Measurements from ENCODE around the gene HEYL. TPM values are rescaled to one million over a fixed set of nuclear protein-coding genes. Genes with fewer than 3 reads are reported as not detected.

The HEYL gene
- total and polyA plus RNA-seq, 5 donors: 22.6 to 50.5 (median 32.3) TPM

DNA sequence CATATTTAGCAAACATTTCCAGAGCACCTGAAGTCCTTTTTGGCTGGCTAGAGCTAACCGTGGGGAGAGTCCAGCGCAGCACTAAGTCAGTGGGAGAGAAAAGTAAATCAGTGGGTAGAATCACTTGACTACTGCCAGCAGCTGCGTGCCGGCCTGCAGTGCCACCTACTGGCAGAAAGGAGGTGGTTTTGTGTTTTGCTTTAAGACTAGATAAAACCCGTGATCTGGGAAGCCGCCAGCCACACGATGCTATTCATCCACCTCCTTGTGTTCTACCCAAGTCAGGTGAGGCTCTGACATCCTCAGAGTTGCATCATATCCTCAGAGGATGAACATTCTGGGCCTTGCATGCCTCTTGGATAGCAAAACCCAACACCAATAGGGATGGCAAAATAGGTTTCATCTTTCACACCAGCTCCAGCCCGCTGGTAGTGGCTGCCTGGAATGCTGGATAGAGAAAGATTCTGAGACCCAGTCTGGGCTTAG is 14.1 kb upstream of the HEYL start:
- 2% methylated on average over 8 of the region's 8 CpGs for WGBS
- Histone ChIP-seq H3K9me3 (ENCODE audit: control insufficient read depth, low read length) (no peaks in the 10 kb centered on the region), H3K27me3 (ENCODE audit: control insufficient read depth, insufficient read depth) (no peaks in the 10 kb centered on the region), H3K4me1 (ENCODE audit: control insufficient read depth, insufficient read depth, low read length) (peaks cover 7% of the 10 kb centered on the region), H3K27ac (ENCODE audit: low read length) (no peak overlapping the region), H3K4me3 (ENCODE audit: low read length) (no peak overlapping the region)
- DNase-seq: peak; percentile 80 to 92 (median 88)
- peak; percentile 64 to 68 for ATAC-seq
- intact Hi-C loops (cut with DNase I): loop anchor here (2.0 to 5.0 kb wide), 3 partner anchors 41 to 46 kb away; no protein-coding TSS in a partner anchor

DNA sequence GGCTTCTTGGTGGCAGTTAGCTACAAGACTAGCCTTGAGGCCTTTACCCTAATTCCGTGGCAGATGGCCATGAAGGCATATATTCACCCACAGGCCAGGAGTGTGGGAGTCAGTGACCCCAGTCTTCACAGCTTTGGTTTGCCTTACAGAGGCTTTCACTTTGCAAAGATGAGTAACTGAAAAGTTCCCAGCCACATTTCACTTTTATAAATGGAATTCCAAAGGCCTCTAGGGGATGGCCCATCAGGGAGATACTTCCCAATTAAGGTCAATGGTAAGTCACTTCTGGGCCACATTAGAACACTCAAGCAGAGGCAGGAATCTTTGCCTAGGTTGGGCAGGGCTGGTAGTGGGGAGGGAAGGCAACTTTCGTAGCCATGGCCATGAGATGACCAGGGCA is 13.1 kb upstream of the HEYL start:
- no peaks in the 10 kb centered on the region for H3K9me3 ChIP-seq (ENCODE audit: control insufficient read depth, low read length)
- H3K27ac ChIP-seq (ENCODE audit: low read length): peak overlapping the region; percentile 42
- 79% methylated on average over 2 of the region's 2 CpGs for WGBS
- H3K27me3 ChIP-seq (ENCODE audit: control insufficient read depth, insufficient read depth): no peaks in the 10 kb centered on the region
- DNase-seq: no peak
- peaks cover 13% of the 10 kb centered on the region for H3K4me1 ChIP-seq (ENCODE audit: control insufficient read depth, insufficient read depth, low read length)
- ATAC-seq: no peak
- intact Hi-C loops (cut with DNase I): loop anchor here (2.0 to 5.0 kb wide), 3 partner anchors 40 to 45 kb away; no protein-coding TSS in a partner anchor
- no peak overlapping the region for H3K4me3 ChIP-seq (ENCODE audit: low read length)

DNA sequence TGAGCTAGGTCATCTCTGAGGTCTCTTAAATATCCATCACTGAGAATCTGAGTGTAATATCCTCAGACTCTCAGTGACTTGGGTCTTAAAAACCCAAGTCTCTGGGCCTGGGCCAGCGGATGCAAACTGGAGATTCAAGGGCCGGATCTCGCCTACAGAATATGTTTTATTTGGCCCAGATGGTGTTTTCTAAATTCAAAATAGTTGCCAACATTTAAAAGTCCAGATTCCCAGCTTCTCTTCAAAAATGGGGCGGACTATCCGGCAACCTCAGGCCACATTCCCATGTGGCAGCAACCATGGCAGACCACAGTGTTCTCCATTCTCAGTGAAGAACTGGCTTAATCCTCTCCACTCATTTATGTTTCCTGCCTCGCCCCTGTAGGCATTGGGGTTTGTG is 12.7 kb upstream of the HEYL start:
- Histone ChIP-seq H3K9me3 (ENCODE audit: control insufficient read depth, low read length) (no peaks in the 10 kb centered on the region), H3K27ac (ENCODE audit: low read length) (no peak overlapping the region), H3K4me3 (ENCODE audit: low read length) (no peak overlapping the region), H3K27me3 (ENCODE audit: control insufficient read depth, insufficient read depth) (no peaks in the 10 kb centered on the region), H3K4me1 (ENCODE audit: control insufficient read depth, insufficient read depth, low read length) (peaks cover 18% of the 10 kb centered on the region)
- peak; percentile 54 to 69 for ATAC-seq
- 59% methylated on average over 6 of the region's 6 CpGs for WGBS
- DNase-seq: peak; percentile 73 to 93 (median 85)
- intact Hi-C loops (cut with DNase I): loop anchor here (2.0 to 5.0 kb wide), 3 partner anchors 40 to 45 kb away; no protein-coding TSS in a partner anchor

DNA sequence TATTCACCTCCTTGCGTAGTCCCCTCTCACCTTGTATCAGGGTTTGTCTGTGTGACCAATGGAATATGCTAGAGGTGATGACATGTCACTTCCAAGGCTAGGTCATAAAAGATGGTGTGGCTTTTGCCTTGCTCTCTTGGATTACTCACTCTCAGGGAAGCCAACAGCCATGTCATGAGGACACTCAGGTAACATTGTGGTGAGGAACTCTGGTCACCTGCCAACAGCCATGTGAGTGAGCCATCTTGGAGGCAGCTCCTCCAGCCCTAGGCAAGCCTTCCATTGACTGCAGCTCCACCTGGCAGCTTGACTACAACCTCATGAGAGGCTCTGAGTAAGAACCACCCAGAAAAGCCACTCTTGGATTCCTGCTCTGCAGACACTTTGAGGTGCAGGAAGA is 11.0 kb upstream of the HEYL start:
- Histone ChIP-seq H3K9me3 (ENCODE audit: control insufficient read depth, low read length) (no peaks in the 10 kb centered on the region), H3K27ac (ENCODE audit: low read length) (no peak overlapping the region), H3K4me3 (ENCODE audit: low read length) (no peak overlapping the region), H3K27me3 (ENCODE audit: control insufficient read depth, insufficient read depth) (no peaks in the 10 kb centered on the region), H3K4me1 (ENCODE audit: control insufficient read depth, insufficient read depth, low read length) (peaks cover 16% of the 10 kb centered on the region)
- DNase-seq (peak in 1 of 3 donors; percentile 16), ATAC-seq (no peak)
- intact Hi-C loops (cut with DNase I): loop anchor here in 3 of 4 donors (5.0 kb wide), 2 partner anchors 38 to 43 kb away; no protein-coding TSS in a partner anchor
- WGBS: 90% methylated on average over 1 of the region's 1 CpG

DNA sequence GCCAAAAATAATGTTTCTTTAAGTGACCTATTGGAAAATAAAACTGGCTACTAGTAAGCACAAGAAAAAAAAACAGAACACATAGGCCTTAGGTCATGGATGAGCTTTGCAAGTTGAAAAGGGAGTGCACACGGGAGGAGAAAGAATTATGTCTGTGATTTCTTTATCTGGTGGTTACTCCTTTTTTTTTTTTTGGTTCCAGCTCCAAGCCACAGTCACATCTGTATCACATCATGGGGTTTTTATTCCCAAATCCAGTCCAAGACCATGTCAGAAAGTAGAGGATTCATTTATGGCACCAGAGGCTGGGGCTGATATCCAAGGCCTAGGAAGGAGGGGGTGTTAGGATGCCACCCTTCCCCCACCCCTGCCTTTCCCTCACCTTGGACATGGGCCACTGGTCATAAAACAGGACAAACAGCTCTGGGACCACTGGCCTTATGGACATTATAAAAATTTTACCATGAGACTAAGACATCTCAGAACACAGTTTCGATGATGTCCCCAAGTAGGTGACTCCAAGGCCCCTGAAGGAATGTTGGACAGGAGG is 10.3 kb upstream of the HEYL start:
- intact Hi-C loops (cut with DNase I): loop anchor here in 3 of 4 donors (5.0 kb wide), 2 partner anchors 37 to 42 kb away; no protein-coding TSS in a partner anchor
- WGBS: 87% methylated on average over 2 of the region's 2 CpGs
- DNase-seq: peak in 1 of 3 donors; percentile 58
- H3K9me3 ChIP-seq (ENCODE audit: control insufficient read depth, low read length): no peaks in the 10 kb centered on the region
- H3K4me3 ChIP-seq (ENCODE audit: low read length): no peak overlapping the region
- peaks cover 15% of the 10 kb centered on the region for H3K4me1 ChIP-seq (ENCODE audit: control insufficient read depth, insufficient read depth, low read length)
- H3K27ac ChIP-seq (ENCODE audit: low read length): no peak overlapping the region
- no peak for ATAC-seq
- no peaks in the 10 kb centered on the region for H3K27me3 ChIP-seq (ENCODE audit: control insufficient read depth, insufficient read depth)

DNA sequence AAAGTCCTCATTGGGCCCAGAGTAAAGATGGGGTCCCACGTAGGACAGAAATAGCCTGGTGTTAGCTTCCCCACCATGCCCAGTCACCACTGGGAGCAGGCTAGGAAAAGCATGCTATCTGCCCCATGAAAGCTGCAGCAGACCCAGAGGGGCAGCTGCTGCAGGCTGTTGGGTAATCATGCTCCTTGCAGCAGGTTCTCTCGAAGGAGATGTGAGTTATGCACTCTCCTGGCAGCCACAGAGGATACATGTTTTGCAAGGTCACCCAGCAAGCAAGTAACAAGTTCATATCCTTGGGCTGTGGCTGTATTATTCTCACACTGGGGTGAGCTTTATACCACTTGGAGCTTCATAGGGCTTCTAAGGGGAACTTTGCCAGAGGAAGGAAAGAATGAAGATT is 9.1 kb upstream of the HEYL start:
- intact Hi-C loops (cut with DNase I): no loop called here
- peak in 1 of 3 donors; percentile 40 for DNase-seq
- Histone ChIP-seq H3K9me3 (ENCODE audit: control insufficient read depth, low read length) (no peaks in the 10 kb centered on the region), H3K27ac (ENCODE audit: low read length) (no peak overlapping the region), H3K4me3 (ENCODE audit: low read length) (no peak overlapping the region), H3K27me3 (ENCODE audit: control insufficient read depth, insufficient read depth) (no peaks in the 10 kb centered on the region), H3K4me1 (ENCODE audit: control insufficient read depth, insufficient read depth, low read length) (peaks cover 15% of the 10 kb centered on the region)
- ATAC-seq: no peak
- 47% methylated on average over 2 of the region's 2 CpGs for WGBS

DNA sequence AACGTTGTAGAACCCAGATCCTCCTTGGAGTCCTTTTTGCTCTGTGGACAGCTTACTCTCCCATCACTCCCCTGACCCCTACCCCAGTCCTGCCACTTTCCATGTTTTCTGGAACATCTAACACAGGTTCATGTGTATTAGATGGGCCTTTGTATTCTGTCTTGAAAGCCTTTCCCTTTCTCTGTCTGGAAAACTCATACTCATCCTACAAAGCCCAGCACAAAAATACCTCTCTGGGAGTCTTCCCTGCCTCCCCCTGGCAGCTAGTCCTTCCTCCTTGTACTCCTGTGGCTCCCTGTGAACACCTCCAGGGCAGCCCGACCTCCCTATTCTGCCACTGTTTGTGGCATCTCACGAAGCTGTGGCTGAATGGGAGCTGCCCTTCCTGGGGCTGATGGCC is 7.8 kb upstream of the HEYL start:
- intact Hi-C loops (cut with DNase I): no loop called here
- no peak overlapping the region for H3K4me3 ChIP-seq (ENCODE audit: low read length)
- ATAC-seq: no peak
- H3K9me3 ChIP-seq (ENCODE audit: control insufficient read depth, low read length): no peaks in the 10 kb centered on the region
- peak in 1 of 3 donors; percentile 29 for DNase-seq
- 71% methylated on average over 3 of the region's 3 CpGs for WGBS
- H3K27ac ChIP-seq (ENCODE audit: low read length): peak overlapping the region; percentile 69
- H3K27me3 ChIP-seq (ENCODE audit: control insufficient read depth, insufficient read depth): no peaks in the 10 kb centered on the region
- peaks cover 15% of the 10 kb centered on the region for H3K4me1 ChIP-seq (ENCODE audit: control insufficient read depth, insufficient read depth, low read length)

DNA sequence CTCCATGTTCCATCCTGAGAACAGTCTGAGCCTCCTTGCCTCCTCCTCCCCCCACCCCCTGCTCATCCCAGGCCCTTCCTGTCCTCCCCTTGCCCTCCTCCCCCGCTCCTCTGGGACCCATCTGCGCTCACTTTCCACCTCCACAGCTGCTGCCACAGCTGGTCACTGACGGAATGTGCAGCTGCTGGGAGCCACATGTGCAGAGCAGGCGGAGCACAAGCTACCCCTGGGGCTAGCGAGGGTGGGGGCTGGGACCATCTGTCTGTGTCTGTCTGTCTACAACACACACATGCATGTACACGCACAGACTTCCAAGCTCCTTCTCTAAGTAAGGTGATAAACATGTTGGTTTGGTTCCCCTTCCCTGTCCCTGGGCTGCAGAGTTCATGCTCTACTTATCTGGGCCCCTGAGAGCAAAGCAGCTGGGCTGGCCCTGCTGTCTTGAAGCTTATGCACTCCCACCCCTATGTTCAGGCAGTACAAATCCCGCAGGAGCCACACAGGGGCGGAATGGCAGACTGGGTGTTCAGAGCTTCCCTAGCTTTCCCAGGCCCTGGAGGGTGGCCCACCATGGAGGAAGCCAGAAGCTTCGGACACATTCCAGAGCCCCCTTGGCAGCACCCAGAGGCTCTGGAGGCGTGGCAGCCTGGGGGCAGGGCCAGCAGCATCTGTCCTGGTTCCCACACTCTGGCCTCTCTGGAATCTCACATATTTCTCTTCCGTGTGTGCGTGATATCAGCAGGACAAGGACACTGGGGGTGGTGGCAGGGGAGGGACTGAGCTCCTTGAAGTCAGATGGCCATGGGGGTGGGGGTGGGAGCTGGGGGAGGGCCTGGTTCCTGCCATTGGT is 7.0 kb upstream of the HEYL start:
- Histone ChIP-seq H3K27me3 (ENCODE audit: control insufficient read depth, insufficient read depth) (no peaks in the 10 kb centered on the region), H3K9me3 (ENCODE audit: control insufficient read depth, low read length) (no peaks in the 10 kb centered on the region), H3K4me3 (ENCODE audit: low read length) (no peak overlapping the region), H3K27ac (ENCODE audit: low read length) (peak overlapping the region; percentile 32), H3K4me1 (ENCODE audit: control insufficient read depth, insufficient read depth, low read length) (peaks cover 15% of the 10 kb centered on the region)
- ATAC-seq: peak; percentile 82
- peak; percentile 87 to 94 (median 93) for DNase-seq
- 24% methylated on average over 12 of the region's 12 CpGs for WGBS
- intact Hi-C loops (cut with DNase I): no loop called here

DNA sequence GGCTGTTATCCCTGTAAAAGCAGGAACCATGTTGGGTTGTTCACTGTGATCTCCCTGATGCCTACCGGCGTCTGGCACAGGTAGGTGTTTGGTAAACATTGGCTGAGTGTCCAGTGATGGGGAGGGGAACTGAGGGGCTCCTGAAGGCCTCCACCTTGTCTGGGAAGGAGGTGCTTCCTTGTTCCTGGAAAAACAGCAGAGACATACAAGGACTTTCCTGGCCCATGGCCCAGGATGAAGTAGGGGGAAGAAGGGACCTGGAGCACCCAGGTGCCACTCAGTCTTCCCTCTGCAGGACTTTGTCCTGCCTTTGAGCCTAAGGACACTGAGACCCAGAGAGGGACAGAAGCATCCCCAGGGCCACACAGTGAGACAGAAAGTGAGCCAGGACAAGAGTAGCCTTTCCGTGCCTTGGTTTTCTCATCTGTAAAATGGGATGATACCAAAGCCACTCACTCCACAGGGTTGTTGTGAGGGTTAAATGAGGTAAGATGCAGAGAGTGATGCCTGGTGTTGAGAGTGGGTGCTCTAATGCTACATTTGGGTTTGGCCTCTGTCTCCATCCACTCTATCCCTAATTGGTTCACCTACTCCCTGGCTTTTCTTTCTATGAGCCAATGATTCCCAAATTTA is 6.1 kb upstream of the HEYL start:
- no peaks in the 10 kb centered on the region for H3K27me3 ChIP-seq (ENCODE audit: control insufficient read depth, insufficient read depth)
- H3K9me3 ChIP-seq (ENCODE audit: control insufficient read depth, low read length): no peaks in the 10 kb centered on the region
- peaks cover 15% of the 10 kb centered on the region for H3K4me1 ChIP-seq (ENCODE audit: control insufficient read depth, insufficient read depth, low read length)
- intact Hi-C loops (cut with DNase I): no loop called here
- no peak overlapping the region for H3K4me3 ChIP-seq (ENCODE audit: low read length)
- DNase-seq (no peak), ATAC-seq (no peak)
- WGBS: 70% methylated on average over 3 of the region's 3 CpGs
- peak overlapping the region; percentile 2 for H3K27ac ChIP-seq (ENCODE audit: low read length)

DNA sequence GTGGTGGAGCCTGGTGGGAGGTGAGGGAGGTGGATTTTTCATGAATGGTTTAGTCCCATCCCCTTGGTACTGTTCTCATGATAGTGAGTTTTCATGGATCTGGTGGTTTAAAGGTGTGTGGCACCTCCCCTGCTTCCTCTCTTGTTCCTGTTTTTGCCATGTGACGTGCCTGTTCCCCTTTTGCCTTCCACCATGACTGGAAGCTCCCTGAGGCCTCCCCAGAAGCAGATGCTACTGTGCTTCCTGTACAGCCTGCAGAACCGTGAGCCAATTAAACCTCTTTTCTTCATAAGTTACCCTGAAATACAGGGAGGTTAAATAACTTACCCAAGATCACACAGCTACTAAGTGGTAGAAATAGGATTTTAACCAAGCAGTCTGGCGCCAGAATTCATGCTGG is 4.3 kb upstream of the HEYL start:
- intact Hi-C loops (cut with DNase I): no loop called here
- Histone ChIP-seq H3K4me3 (ENCODE audit: low read length) (no peak overlapping the region), H3K9me3 (ENCODE audit: control insufficient read depth, low read length) (no peaks in the 10 kb centered on the region), H3K27ac (ENCODE audit: low read length) (peak overlapping the region; percentile 13), H3K4me1 (ENCODE audit: control insufficient read depth, insufficient read depth, low read length) (peaks cover 16% of the 10 kb centered on the region), H3K27me3 (ENCODE audit: control insufficient read depth, insufficient read depth) (no peaks in the 10 kb centered on the region)
- WGBS: 90% methylated on average over 3 of the region's 3 CpGs
- ATAC-seq (no peak), DNase-seq (no peak)

DNA sequence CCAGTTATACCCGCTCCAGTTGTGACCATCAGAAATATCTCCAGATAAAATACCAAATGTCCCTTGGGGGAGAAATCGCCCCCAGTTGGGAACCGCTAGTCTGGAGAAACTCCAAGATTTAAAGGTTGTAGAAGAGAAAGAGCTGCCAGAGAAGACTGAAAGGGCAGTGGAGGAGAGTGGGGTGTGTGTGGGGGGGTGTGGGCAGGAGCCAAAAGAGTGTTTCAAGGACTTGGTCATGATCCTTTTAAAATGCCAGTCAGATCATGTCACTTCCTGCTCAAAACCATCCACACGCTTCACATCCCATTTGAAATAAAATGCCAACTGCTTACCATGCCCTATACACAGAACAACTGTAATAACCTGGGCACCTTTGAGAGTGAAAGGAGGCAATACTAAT is 3.4 kb upstream of the HEYL start:
- H3K27me3 ChIP-seq (ENCODE audit: control insufficient read depth, insufficient read depth): no peaks in the 10 kb centered on the region
- peak in 2 of 3 donors; percentile 51 to 53 for DNase-seq
- no peak overlapping the region for H3K4me3 ChIP-seq (ENCODE audit: low read length)
- 28% methylated on average over 4 of the region's 4 CpGs for WGBS
- peaks cover 11% of the 10 kb centered on the region for H3K4me1 ChIP-seq (ENCODE audit: control insufficient read depth, insufficient read depth, low read length)
- H3K27ac ChIP-seq (ENCODE audit: low read length): peak overlapping the region; percentile 77
- ATAC-seq: peak in 1 of 2 donors; percentile 9
- no peaks in the 10 kb centered on the region for H3K9me3 ChIP-seq (ENCODE audit: control insufficient read depth, low read length)
- intact Hi-C loops (cut with DNase I): no loop called here
